NCI-H510A treated with DMSO at 0.1 percent for 48 hours (cell line): Measurements from ENCODE around the gene RAD51B.
"Not testable (repeated sequence)": the region's sequence is repeated elsewhere in the genome, so short reads cannot be mapped to it uniquely, and the experiment has no call there.

Source experiments
- DNase-seq: peaks from one replicate; lab custom pipeline; 2025; lab: John Stamatoyannopoulos, UW

Gene RAD51B

GRCh38 chr14:68028075-68028474, 208.5 kb downstream of the RAD51B start:
- DNase-seq, result no peak

GRCh38 chr14:68031011-68031410, 211.4 kb downstream of the RAD51B start:
- DNase-seq, result not testable (repeated sequence)

GRCh38 chr14:68032154-68032553, 212.6 kb downstream of the RAD51B start:
- DNase-seq, result no peak

- no peak for DNase-seq
Measured at GRCh38 chr14:68033336-68033932, 213.9 kb downstream of the RAD51B start.

- DNase-seq, result no peak
Measured at GRCh38 chr14:68034896-68035295, 215.3 kb downstream of the RAD51B start.

- no peak for DNase-seq
Measured at GRCh38 chr14:68036202-68036601, 216.6 kb downstream of the RAD51B start.

- no peak for DNase-seq
Measured at GRCh38 chr14:68039593-68039992, 220.0 kb downstream of the RAD51B start.

- no peak for DNase-seq
Measured at GRCh38 chr14:68040633-68041369, 221.2 kb downstream of the RAD51B start.

- DNase-seq, result peak; percentile 18
Measured at GRCh38 chr14:68041876-68042354, 222.3 kb downstream of the RAD51B start.

- DNase-seq, result no peak
Measured at GRCh38 chr14:68042586-68043210, 223.1 kb downstream of the RAD51B start.

- DNase-seq, result no peak
Measured at GRCh38 chr14:68043752-68044151, 224.2 kb downstream of the RAD51B start.

- no peak for DNase-seq
Measured at GRCh38 chr14:68047906-68048305, 228.3 kb downstream of the RAD51B start.

GRCh38 chr14:68048815-68049214, 229.2 kb downstream of the RAD51B start:
- not testable (repeated sequence) for DNase-seq

- no peak for DNase-seq
Measured at GRCh38 chr14:68050177-68050576, 230.6 kb downstream of the RAD51B start.

GRCh38 chr14:68051146-68051545, 231.6 kb downstream of the RAD51B start:
- no peak for DNase-seq

GRCh38 chr14:68060198-68060597, 240.6 kb downstream of the RAD51B start:
- no peak for DNase-seq

GRCh38 chr14:68062651-68063050, 243.1 kb downstream of the RAD51B start:
- DNase-seq, result no peak

- DNase-seq, result no peak
Measured at GRCh38 chr14:68065322-68065721, 245.7 kb downstream of the RAD51B start.

- DNase-seq, result no peak
Measured at GRCh38 chr14:68074765-68075381, 255.3 kb downstream of the RAD51B start.

GRCh38 chr14:68075382-68076029, 255.9 kb downstream of the RAD51B start:
- DNase-seq, result no peak

GRCh38 chr14:68076451-68076850, 256.9 kb downstream of the RAD51B start:
- DNase-seq, result no peak
